PC-3 (cell line): Measurements from ENCODE around the gene PDZD2.

ENCODE experiments used
- EZH2phosphoT487 ChIP-seq: fragments of 300-600 bp; sonication (generic); IDR thresholded peaks from 2 replicates; pipeline ENCODE4 v1.6.1; 2018; ENCODE audit warnings: mild to moderate bottlenecking, antibody characterized with exemption, low read length, borderline replicate concordance
- TF ChIP-seq, protein P1 (sequence below): fragments of 300-600 bp; sonication (generic); conservative IDR thresholded peaks from 2 replicates; pipeline ENCODE4 v1.5.1; 2017; ENCODE audit warnings: antibody characterized with exemption, low read depth, mild to moderate bottlenecking, low read length

DNA sequence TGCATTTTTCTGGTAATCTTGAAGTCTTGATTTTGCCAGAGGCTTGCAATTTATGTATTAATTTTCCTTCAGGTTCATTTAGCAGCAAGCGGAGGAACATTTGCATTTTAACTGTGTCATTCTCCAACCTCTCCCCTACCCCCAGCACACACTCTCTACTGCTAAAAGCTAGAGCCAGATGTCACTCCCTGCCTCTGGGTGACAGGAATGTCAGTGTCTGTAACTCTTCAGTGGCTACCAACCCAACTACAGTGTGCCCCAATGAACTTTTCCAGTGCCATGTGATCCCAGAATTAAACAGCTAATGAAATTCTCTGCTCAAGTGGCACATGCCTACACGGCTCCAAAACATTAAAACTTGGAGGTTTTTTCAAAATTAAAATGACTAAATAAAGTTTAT, 274.9 kb downstream of the PDZD2 start:
- TF ChIP-seq, protein P1, sequence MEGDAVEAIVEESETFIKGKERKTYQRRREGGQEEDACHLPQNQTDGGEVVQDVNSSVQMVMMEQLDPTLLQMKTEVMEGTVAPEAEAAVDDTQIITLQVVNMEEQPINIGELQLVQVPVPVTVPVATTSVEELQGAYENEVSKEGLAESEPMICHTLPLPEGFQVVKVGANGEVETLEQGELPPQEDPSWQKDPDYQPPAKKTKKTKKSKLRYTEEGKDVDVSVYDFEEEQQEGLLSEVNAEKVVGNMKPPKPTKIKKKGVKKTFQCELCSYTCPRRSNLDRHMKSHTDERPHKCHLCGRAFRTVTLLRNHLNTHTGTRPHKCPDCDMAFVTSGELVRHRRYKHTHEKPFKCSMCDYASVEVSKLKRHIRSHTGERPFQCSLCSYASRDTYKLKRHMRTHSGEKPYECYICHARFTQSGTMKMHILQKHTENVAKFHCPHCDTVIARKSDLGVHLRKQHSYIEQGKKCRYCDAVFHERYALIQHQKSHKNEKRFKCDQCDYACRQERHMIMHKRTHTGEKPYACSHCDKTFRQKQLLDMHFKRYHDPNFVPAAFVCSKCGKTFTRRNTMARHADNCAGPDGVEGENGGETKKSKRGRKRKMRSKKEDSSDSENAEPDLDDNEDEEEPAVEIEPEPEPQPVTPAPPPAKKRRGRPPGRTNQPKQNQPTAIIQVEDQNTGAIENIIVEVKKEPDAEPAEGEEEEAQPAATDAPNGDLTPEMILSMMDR = no peak
- no peak for TF ChIP-seq EZH2phosphoT487
